ENCODE measurements around the gene RPL26.
"Not testable (repeated sequence)": the region's sequence is repeated elsewhere in the genome, so short reads cannot be mapped to it uniquely, and the experiment has no call there.

- TF ChIP-seq CTCF, EP300 (IDR thresholded peaks at IDR 0.05): not testable (repeated sequence)
Measured at GRCh38 chr17:8347001-8347400, 36.0 kb downstream of the RPL26 start.
